ENCODE measurements around the gene MC1R. TPM values are rescaled to one million over a fixed set of nuclear protein-coding genes. Genes with fewer than 3 reads are reported as not detected.

MC1R gene
- total and polyA plus RNA-seq, 2 of the 8 experiments (the other 6 are each of a cell fraction or from before 2014, with no cell fraction given): 2.2 to 2.9 TPM

GRCh38 chr16:89921702-89922476, 3.2 kb downstream of the MC1R start:
- DNase-seq (ENCODE audit: low read depth in 1 of 2, low spot score in 2 of 2): peak in 1 of 2 experiments; percentile 69
- Histone ChIP-seq H2BK5ac (ENCODE audit: low read depth, low read length) (peak overlapping the region; percentile 85; the same call in 1 of the 2 replicates), H2BK20ac (ENCODE audit: low read length) (peak overlapping the region; percentile 55; the same call in 1 of the 2 replicates), H2BK15ac (ENCODE audit: low read length) (peak overlapping the region; percentile 95; the same call in 1 of the 2 replicates), H2AFZ (ENCODE audit: low read length) (no peak overlapping the region), H3K79me2 (ENCODE audit: control insufficient read depth in 1 of 2, insufficient read depth in 2 of 2, low read length in 2 of 2) (no peaks in the 10 kb centered on the region), H4K5ac (ENCODE audit: insufficient read length, low read depth, low read length) (no peak overlapping the region), H2BK12ac (ENCODE audit: low read depth, low read length) (peak overlapping the region; percentile 60; the same call in 1 of the 2 replicates), H3K4me1 (replicated peaks in 1 of 4; ENCODE audit: control insufficient read depth in 3 of 4, insufficient read depth in 4 of 4, low read length in 3 of 4) (peaks cover 0 to 34% (median 25%) of the 10 kb centered on the region in 4 experiments; a peak in 6 of 7 replicates), H4K91ac (replicated peaks; ENCODE audit: insufficient read length, low read length) (peak overlapping the region; percentile 79), H3K9me3 (ENCODE audit: insufficient read depth in 2 of 2, low read depth in 1 of 2, low read length in 1 of 2) (no peaks in the 10 kb centered on the region), H3K4me2 (ENCODE audit: insufficient read depth in 1 of 2, low read depth in 2 of 2, low read length in 2 of 2) (peak overlapping the region; percentile 82 to 96), H2AK5ac (ENCODE audit: low read depth, low read length) (no peak overlapping the region; the same call in 1 of the 2 replicates), H3K18ac (ENCODE audit: extremely low read depth, low read length) (peak overlapping the region; percentile 86), H3K4me3 (ENCODE audit: extremely low read depth in 1 of 4, insufficient read depth in 2 of 4, low read depth in 3 of 4, low read length in 4 of 4) (peak overlapping the region; percentile 65 to 95 (median 72)), H3K4ac (replicated peaks; ENCODE audit: insufficient read length, low read depth, low read length) (peak overlapping the region; percentile 79), H3K23ac (ENCODE audit: insufficient read length) (no peak overlapping the region), H3K27ac (ENCODE audit: low read depth, low read length) (no peak overlapping the region), H3K14ac (ENCODE audit: insufficient read length) (no peak overlapping the region), H4K20me1 (replicated peaks in 1 of 2; ENCODE audit: control insufficient read depth in 1 of 2, insufficient read depth in 2 of 2, low read length in 2 of 2) (peaks cover 5 to 9% of the 10 kb centered on the region in 2 experiments), H3K79me1 (ENCODE audit: low read depth, low read length) (no peaks in the 10 kb centered on the region), H3K27me3 (replicated peaks in 1 of 4; ENCODE audit: control insufficient read depth in 3 of 4, extremely low read depth in 1 of 4, insufficient read depth in 3 of 4, low read length in 3 of 4) (peaks cover 0 to 19% (median 16%) of the 10 kb centered on the region in 4 experiments; a peak in 6 of 7 replicates), H3K9ac (replicated peaks in 1 of 4; ENCODE audit: extremely low read depth in 1 of 4, low read depth in 3 of 4, low read length in 3 of 4) (peak overlapping the region in 3 of 4 experiments; percentile 5 to 73 (median 52); a peak in 4 of 7 replicates), H3K56ac (replicated peaks; ENCODE audit: insufficient read length, low read depth, low read length) (peak overlapping the region; percentile 63), H4K8ac (ENCODE audit: extremely low read depth, insufficient read depth, low read length) (peak overlapping the region; percentile 87), H3K23me2 (ENCODE audit: low read depth, low read length) (peaks cover 31% of the 10 kb centered on the region), H3K36me3 (ENCODE audit: control insufficient read depth in 2 of 4, insufficient read depth in 4 of 4, low read length in 3 of 4) (no peaks in the 10 kb centered on the region), H2BK120ac (replicated peaks; ENCODE audit: low read depth, low read length) (peak overlapping the region; percentile 76)
- ChIA-PET CTCF (ENCODE audit: partially characterized antibody) (interaction anchor here (0.6 to 8.7 kb wide), 5 partner anchors 12 to 224 kb away, joined by 3 to 70 read pairs (median 3); no protein-coding TSS in a partner anchor), POLR2A (ENCODE audit: partially characterized antibody) (interaction anchor here (0.9 to 6.5 kb wide), 21 partner anchors 11 to 325 kb away, joined by 3 to 71 read pairs (median 6); partner anchors contain the start of genes CDK10, DBNDD1, DEF8 and FANCA)
- 26% methylated on average over 19 of the region's 22 CpGs; no CpG with 5 or more reads in 1 of the 2 experiments for WGBS, 2 experiments (ENCODE audit: extremely low coverage in 1 of 2, insufficient coverage in 1 of 2, insufficient read length in 1 of 2, insufficient replicate concordance in 2 of 2, low coverage in 1 of 2, low lambda C conversion rate in 2 of 2, missing lambda C conversion rate in 1 of 2)
- TF ChIP-seq FOSL1 (IDR thresholded peaks at IDR 0.05; ENCODE audit: insufficient read depth, low read depth, low read length) (no peak), SIN3A (conservative IDR thresholded peaks at IDR 0.05 in 1 of 2, IDR thresholded peaks at IDR 0.05 in 1 of 2; ENCODE audit: low read depth in 1 of 2, low read length in 2 of 2) (0 out of 4 replicates have a peak, but pooled peaks of 1 of the 2 experiments have one; percentile 11), SIRT6 (IDR thresholded peaks at IDR 0.05; ENCODE audit: low read length) (no peak)
- FAIRE-seq: no peak
